Memory B cell (primary cell): ENCODE measurements around the gene CEACAM6.

Experiments
- ATAC-seq: fragments of 150-1000 bp; cut with Tn5 transposase; 2 replicates; pipeline ENCODE4 v1.10.0; 2021; ENCODE audit warnings: low read depth, mild to moderate bottlenecking, moderate library complexity
- DNase-seq, 2 donors: peaks; one replicate each; pipeline ENCODE4 v3.0.0; 2022; ENCODE audit warnings: low spot score in 2 of 2
- H3K27ac Mint-ChIP-seq: one replicate; pipeline ENCODE4 v1.8.0; 2022; ENCODE audit warnings: mild to moderate bottlenecking, moderate library complexity, mixed read lengths
- H3K27me3 Mint-ChIP-seq: one replicate; pipeline ENCODE4 v1.8.0; 2022; ENCODE audit warnings: mixed read lengths
- H3K36me3 Mint-ChIP-seq: one replicate; pipeline ENCODE4 v1.8.0; 2022; ENCODE audit warnings: mild to moderate bottlenecking, mixed read lengths
- H3K4me1 Mint-ChIP-seq: one replicate; pipeline ENCODE4 v1.8.0; 2022; ENCODE audit warnings: mixed read lengths
- H3K4me3 Mint-ChIP-seq: one replicate; pipeline ENCODE4 v1.8.0; 2022; ENCODE audit warnings: mild to moderate bottlenecking, moderate library complexity, mixed read lengths
- H3K9me3 Mint-ChIP-seq: one replicate; pipeline ENCODE4 v1.8.0; 2022; ENCODE audit warnings: mixed read lengths

Gene CEACAM6

DNA sequence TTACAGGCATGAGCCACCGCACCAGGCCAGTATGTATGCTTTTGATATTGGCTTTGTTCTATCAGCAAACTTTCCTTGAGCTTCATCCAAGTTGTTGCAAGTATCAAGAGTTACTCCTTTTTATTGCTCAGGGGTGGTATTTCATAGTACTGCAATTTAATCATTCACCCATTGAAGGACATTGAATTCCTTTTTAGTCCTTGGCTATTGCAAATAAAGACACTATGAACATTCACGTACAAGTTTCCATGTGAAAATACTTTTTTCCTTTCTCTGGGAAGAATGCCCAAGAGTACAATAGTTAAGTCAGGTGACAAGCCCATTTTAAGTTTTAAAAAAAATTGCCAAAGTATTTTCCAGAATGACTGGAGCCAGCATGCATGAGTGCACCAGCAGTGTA is 61.4 kb downstream of the CEACAM6 start:
- Mint-ChIP-seq H3K27ac (no peak overlapping the region), H3K4me1 (peaks cover 4% of the 10 kb centered on the region), H3K4me3 (no peak overlapping the region), H3K9me3 (no peaks in the 10 kb centered on the region), H3K27me3 (peaks cover 3% of the 10 kb centered on the region), H3K36me3 (no peaks in the 10 kb centered on the region)
- DNase-seq, result no peak
- ATAC-seq, result no peak

DNA sequence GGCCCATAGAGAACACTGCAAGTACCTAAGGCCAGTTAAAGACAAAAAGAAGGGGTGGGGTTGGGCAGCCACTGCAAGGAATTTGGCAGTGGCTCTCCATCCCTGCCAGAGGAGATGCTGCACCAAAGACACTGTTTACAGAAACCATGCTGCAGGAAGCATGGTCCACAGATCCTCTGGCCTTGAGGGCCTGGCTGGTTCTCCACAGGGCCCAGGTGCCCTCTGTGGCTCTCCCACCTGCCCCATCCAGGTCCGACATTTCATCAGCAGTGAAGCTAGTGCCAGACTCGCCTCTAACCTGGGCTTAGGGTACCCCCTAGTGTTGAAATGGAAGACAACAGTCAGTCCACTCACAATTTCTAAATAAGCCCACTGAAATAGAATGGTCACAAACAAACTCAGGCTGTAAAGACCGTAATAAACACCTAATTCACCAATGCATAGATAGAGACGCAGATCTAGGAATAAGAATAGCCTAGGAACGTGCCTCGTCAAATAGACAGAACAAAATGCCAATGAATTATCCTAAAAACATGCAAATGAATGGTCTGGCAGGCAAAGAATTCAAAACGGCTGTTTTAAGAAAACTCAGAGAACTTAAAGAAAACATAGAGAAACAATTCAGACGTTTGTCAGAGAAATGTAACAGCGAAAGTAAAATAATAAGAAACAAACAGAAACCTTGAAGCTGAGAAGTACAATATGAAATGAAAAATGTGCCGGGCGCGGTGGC is 65.8 kb downstream of the CEACAM6 start:
- ATAC-seq, result peak; percentile 90
- Mint-ChIP-seq H3K27ac (no peak overlapping the region), H3K4me3 (no peak overlapping the region), H3K27me3 (peaks cover 4% of the 10 kb centered on the region), H3K36me3 (peaks cover 1% of the 10 kb centered on the region), H3K9me3 (no peaks in the 10 kb centered on the region), H3K4me1 (peaks cover 2% of the 10 kb centered on the region)
- peak; percentile 52 to 64 for DNase-seq
